ENCODE results near the gene TMEM61.

The TMEM61 gene

GRCh38 chr1:54986025-54986424, 5.6 kb downstream of the TMEM61 start:
- Histone ChIP-seq H3K27me3 (ENCODE audit: control insufficient read depth, insufficient read depth, low read length) (peaks cover 13% of the 10 kb centered on the region), H3K36me3 (ENCODE audit: control insufficient read depth, insufficient read depth, low read length) (no peaks in the 10 kb centered on the region), H3K9me3 (ENCODE audit: control insufficient read depth, insufficient read depth, low read length) (no peaks in the 10 kb centered on the region), H3K27ac (ENCODE audit: low read depth, low read length) (no peak overlapping the region), H3K4me3 (ENCODE audit: low read depth, low read length) (no peak overlapping the region), H3K9ac (ENCODE audit: low read depth, low read length) (no peak overlapping the region), H3K4me1 (ENCODE audit: control insufficient read depth, insufficient read depth, low read length) (no peaks in the 10 kb centered on the region)

- Histone ChIP-seq H3K27ac (ENCODE audit: low read depth, low read length) (no peak overlapping the region), H3K9me3 (ENCODE audit: control insufficient read depth, insufficient read depth, low read length) (no peaks in the 10 kb centered on the region), H3K27me3 (ENCODE audit: control insufficient read depth, insufficient read depth, low read length) (peaks cover 8% of the 10 kb centered on the region), H3K4me1 (ENCODE audit: control insufficient read depth, insufficient read depth, low read length) (no peaks in the 10 kb centered on the region), H3K4me3 (ENCODE audit: low read depth, low read length) (no peak overlapping the region), H3K9ac (ENCODE audit: low read depth, low read length) (no peak overlapping the region), H3K36me3 (ENCODE audit: control insufficient read depth, insufficient read depth, low read length) (no peaks in the 10 kb centered on the region)
Measured at GRCh38 chr1:54986533-54986932, 6.1 kb downstream of the TMEM61 start.

GRCh38 chr1:54987427-54987826, 7.0 kb downstream of the TMEM61 start:
- H3K9ac ChIP-seq (ENCODE audit: low read depth, low read length): no peak overlapping the region
- H3K36me3 ChIP-seq (ENCODE audit: control insufficient read depth, insufficient read depth, low read length): no peaks in the 10 kb centered on the region
- H3K27me3 ChIP-seq (ENCODE audit: control insufficient read depth, insufficient read depth, low read length): no peaks in the 10 kb centered on the region
- no peak overlapping the region for H3K27ac ChIP-seq (ENCODE audit: low read depth, low read length)
- no peaks in the 10 kb centered on the region for H3K9me3 ChIP-seq (ENCODE audit: control insufficient read depth, insufficient read depth, low read length)
- no peaks in the 10 kb centered on the region for H3K4me1 ChIP-seq (ENCODE audit: control insufficient read depth, insufficient read depth, low read length)
- no peak overlapping the region for H3K4me3 ChIP-seq (ENCODE audit: low read depth, low read length)

GRCh38 chr1:54987919-54988705, 7.7 kb downstream of the TMEM61 start:
- no peak overlapping the region for H3K4me3 ChIP-seq (ENCODE audit: low read depth, low read length)
- no peak overlapping the region for H3K9ac ChIP-seq (ENCODE audit: low read depth, low read length)
- H3K4me1 ChIP-seq (ENCODE audit: control insufficient read depth, insufficient read depth, low read length): no peaks in the 10 kb centered on the region
- H3K9me3 ChIP-seq (ENCODE audit: control insufficient read depth, insufficient read depth, low read length): no peaks in the 10 kb centered on the region
- no peak overlapping the region for H3K27ac ChIP-seq (ENCODE audit: low read depth, low read length)
- H3K36me3 ChIP-seq (ENCODE audit: control insufficient read depth, insufficient read depth, low read length): no peaks in the 10 kb centered on the region
- H3K27me3 ChIP-seq (ENCODE audit: control insufficient read depth, insufficient read depth, low read length): no peaks in the 10 kb centered on the region

- peaks cover 2% of the 10 kb centered on the region; the same call in 1 of the 2 replicates for H3K4me1 ChIP-seq (ENCODE audit: control insufficient read depth, insufficient read depth, low read length)
- H3K27ac ChIP-seq (ENCODE audit: low read depth, low read length): no peak overlapping the region
- H3K9me3 ChIP-seq (ENCODE audit: control insufficient read depth, insufficient read depth, low read length): no peaks in the 10 kb centered on the region
- no peak overlapping the region for H3K4me3 ChIP-seq (ENCODE audit: low read depth, low read length)
- no peaks in the 10 kb centered on the region for H3K27me3 ChIP-seq (ENCODE audit: control insufficient read depth, insufficient read depth, low read length)
- H3K36me3 ChIP-seq (ENCODE audit: control insufficient read depth, insufficient read depth, low read length): no peaks in the 10 kb centered on the region
- H3K9ac ChIP-seq (ENCODE audit: low read depth, low read length): no peak overlapping the region
Measured at GRCh38 chr1:54988975-54989374, 8.5 kb downstream of the TMEM61 start.

- H3K36me3 ChIP-seq (ENCODE audit: control insufficient read depth, insufficient read depth, low read length): no peaks in the 10 kb centered on the region
- H3K27ac ChIP-seq (ENCODE audit: low read depth, low read length): no peak overlapping the region
- H3K4me3 ChIP-seq (ENCODE audit: low read depth, low read length): no peak overlapping the region
- H3K27me3 ChIP-seq (ENCODE audit: control insufficient read depth, insufficient read depth, low read length): no peaks in the 10 kb centered on the region
- H3K9ac ChIP-seq (ENCODE audit: low read depth, low read length): no peak overlapping the region
- H3K4me1 ChIP-seq (ENCODE audit: control insufficient read depth, insufficient read depth, low read length): peaks cover 7% of the 10 kb centered on the region; the same call in 1 of the 2 replicates
- no peaks in the 10 kb centered on the region for H3K9me3 ChIP-seq (ENCODE audit: control insufficient read depth, insufficient read depth, low read length)
Measured at GRCh38 chr1:54989473-54989872, 9.0 kb downstream of the TMEM61 start.

- H3K4me3 ChIP-seq (ENCODE audit: low read depth, low read length): no peak overlapping the region
- no peak overlapping the region for H3K27ac ChIP-seq (ENCODE audit: low read depth, low read length)
- no peaks in the 10 kb centered on the region for H3K27me3 ChIP-seq (ENCODE audit: control insufficient read depth, insufficient read depth, low read length)
- H3K4me1 ChIP-seq (ENCODE audit: control insufficient read depth, insufficient read depth, low read length): peaks cover 14% of the 10 kb centered on the region; the same call in 1 of the 2 replicates
- H3K9ac ChIP-seq (ENCODE audit: low read depth, low read length): no peak overlapping the region
- no peaks in the 10 kb centered on the region for H3K9me3 ChIP-seq (ENCODE audit: control insufficient read depth, insufficient read depth, low read length)
- no peaks in the 10 kb centered on the region for H3K36me3 ChIP-seq (ENCODE audit: control insufficient read depth, insufficient read depth, low read length)
Measured at GRCh38 chr1:54989968-54990810, 9.8 kb downstream of the TMEM61 start.

GRCh38 chr1:54990916-54991315, 10.5 kb downstream of the TMEM61 start:
- peaks cover 20% of the 10 kb centered on the region; the same call in 1 of the 2 replicates for H3K4me1 ChIP-seq (ENCODE audit: control insufficient read depth, insufficient read depth, low read length)
- no peak overlapping the region for H3K9ac ChIP-seq (ENCODE audit: low read depth, low read length)
- no peaks in the 10 kb centered on the region for H3K36me3 ChIP-seq (ENCODE audit: control insufficient read depth, insufficient read depth, low read length)
- no peak overlapping the region for H3K4me3 ChIP-seq (ENCODE audit: low read depth, low read length)
- H3K9me3 ChIP-seq (ENCODE audit: control insufficient read depth, insufficient read depth, low read length): no peaks in the 10 kb centered on the region
- H3K27me3 ChIP-seq (ENCODE audit: control insufficient read depth, insufficient read depth, low read length): peaks cover 4% of the 10 kb centered on the region
- no peak overlapping the region for H3K27ac ChIP-seq (ENCODE audit: low read depth, low read length)

- Histone ChIP-seq H3K36me3 (ENCODE audit: control insufficient read depth, insufficient read depth, low read length) (no peaks in the 10 kb centered on the region), H3K4me1 (ENCODE audit: control insufficient read depth, insufficient read depth, low read length) (peaks cover 22% of the 10 kb centered on the region; the same call in 1 of the 2 replicates), H3K27me3 (ENCODE audit: control insufficient read depth, insufficient read depth, low read length) (peaks cover 12% of the 10 kb centered on the region), H3K4me3 (ENCODE audit: low read depth, low read length) (no peak overlapping the region), H3K9me3 (ENCODE audit: control insufficient read depth, insufficient read depth, low read length) (no peaks in the 10 kb centered on the region), H3K9ac (ENCODE audit: low read depth, low read length) (no peak overlapping the region), H3K27ac (ENCODE audit: low read depth, low read length) (no peak overlapping the region)
Measured at GRCh38 chr1:54991939-54992338, 11.5 kb downstream of the TMEM61 start.

- H3K27me3 ChIP-seq (ENCODE audit: control insufficient read depth, insufficient read depth, low read length): peaks cover 24% of the 10 kb centered on the region
Measured at GRCh38 chr1:54993140-54993539, 12.7 kb downstream of the TMEM61 start.

More at GRCh38 chr1:54993140-54993539, 12.7 kb downstream of the TMEM61 start:
- Histone ChIP-seq H3K4me1 (ENCODE audit: control insufficient read depth, insufficient read depth, low read length) (peaks cover 34% of the 10 kb centered on the region), H3K9ac (ENCODE audit: low read depth, low read length) (no peak overlapping the region), H3K36me3 (ENCODE audit: control insufficient read depth, insufficient read depth, low read length) (no peaks in the 10 kb centered on the region), H3K4me3 (ENCODE audit: low read depth, low read length) (no peak overlapping the region), H3K27ac (ENCODE audit: low read depth, low read length) (no peak overlapping the region), H3K9me3 (ENCODE audit: control insufficient read depth, insufficient read depth, low read length) (no peaks in the 10 kb centered on the region)

Data from HUES48 (cell line).